Thyroid gland (tissue), 4 donors: ENCODE results near the gene CARMIL1.

Experiments used
- CTCF ChIP-seq, 6 experiments: fragments of 200-600 bp in 3 of 6; fragments of 450-650 bp in 3 of 6; sonication (generic) in 3 of 6; IDR thresholded peaks; one replicate each; pipeline ENCODE4 v1.5.1; 2016 to 2019; ENCODE audit warnings: antibody characterized with exemption in 6 of 6, mild to moderate bottlenecking in 2 of 6, inconsistent platforms in 1 of 6, moderate library complexity in 1 of 6
- POLR2A ChIP-seq, 2 donors: fragments of 450-650 bp; IDR thresholded peaks; one replicate each; pipeline ENCODE4 v1.6.1; 2017; ENCODE audit warnings: antibody characterized with exemption in 2 of 2, mild to moderate bottlenecking in 2 of 2, moderate library complexity in 1 of 2

GRCh38 chr6:25570578-25570977 is 291.4 kb downstream of the CARMIL1 start:
- TF ChIP-seq CTCF (IDR thresholded peaks at IDR 0.05), result no peak
- TF ChIP-seq POLR2A (IDR thresholded peaks at IDR 0.05), result no peak
